ENCODE data around the gene GYS1. TPM values are rescaled to one million over a fixed set of nuclear protein-coding genes. Genes with fewer than 3 reads are reported as not detected.

Gene GYS1
- total RNA-seq, 1 donor from 2014 or later = 69.0 TPM

DNA sequence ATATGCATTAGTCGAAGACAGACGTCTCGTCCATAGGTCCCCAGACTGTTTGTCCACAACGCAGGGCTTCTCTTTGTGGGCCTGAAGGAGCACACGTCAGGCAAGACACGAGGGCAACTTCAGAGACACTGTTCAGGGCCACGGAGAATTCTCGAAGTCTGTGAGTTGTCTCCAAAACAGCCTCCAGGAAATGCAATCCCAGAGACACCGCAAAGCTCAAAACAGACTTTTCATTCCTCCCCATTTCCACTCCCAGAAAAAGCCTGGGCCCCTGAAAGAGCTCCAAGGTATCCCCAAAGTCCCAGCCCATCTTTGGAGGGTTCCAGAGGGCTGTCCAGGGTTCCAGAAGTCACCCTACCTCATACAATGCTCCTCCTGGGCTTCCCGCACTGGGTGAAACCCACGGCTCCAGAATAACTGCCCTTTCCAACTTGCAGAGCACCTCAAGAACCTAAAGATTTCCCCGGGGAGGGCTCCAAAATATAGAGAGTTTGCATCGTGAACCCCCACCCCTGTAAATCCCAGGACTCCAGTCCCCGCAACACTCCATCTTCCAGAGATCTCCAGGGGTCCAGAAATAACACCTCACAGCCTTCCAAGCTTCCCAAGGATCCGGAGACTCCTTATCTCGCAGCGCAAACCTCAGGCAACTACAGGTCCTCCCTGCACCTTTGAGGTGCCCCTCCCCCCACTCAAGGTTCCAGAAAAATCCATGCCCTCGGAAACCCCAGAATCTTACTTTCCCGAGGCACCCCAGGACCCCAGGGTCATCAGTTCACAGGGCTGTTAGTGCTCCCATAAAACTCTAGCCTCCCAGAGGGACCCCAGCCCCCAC, 28.7 kb downstream of the GYS1 start:
- Mint-ChIP-seq H3K36me3 (ENCODE audit: unreplicated experiment) (no peaks in the 10 kb centered on the region), H3K27ac (ENCODE audit: unreplicated experiment) (peak overlapping the region; percentile 83), H3K4me3 (ENCODE audit: unreplicated experiment) (peak overlapping the region; percentile 99), H3K27me3 (ENCODE audit: unreplicated experiment) (peaks cover 18% of the 10 kb centered on the region), H3K4me1 (ENCODE audit: low read depth, unreplicated experiment) (peaks cover 33% of the 10 kb centered on the region), H3K9me3 (ENCODE audit: unreplicated experiment) (peaks cover 17% of the 10 kb centered on the region)
- TF ChIP-seq, protein P1, sequence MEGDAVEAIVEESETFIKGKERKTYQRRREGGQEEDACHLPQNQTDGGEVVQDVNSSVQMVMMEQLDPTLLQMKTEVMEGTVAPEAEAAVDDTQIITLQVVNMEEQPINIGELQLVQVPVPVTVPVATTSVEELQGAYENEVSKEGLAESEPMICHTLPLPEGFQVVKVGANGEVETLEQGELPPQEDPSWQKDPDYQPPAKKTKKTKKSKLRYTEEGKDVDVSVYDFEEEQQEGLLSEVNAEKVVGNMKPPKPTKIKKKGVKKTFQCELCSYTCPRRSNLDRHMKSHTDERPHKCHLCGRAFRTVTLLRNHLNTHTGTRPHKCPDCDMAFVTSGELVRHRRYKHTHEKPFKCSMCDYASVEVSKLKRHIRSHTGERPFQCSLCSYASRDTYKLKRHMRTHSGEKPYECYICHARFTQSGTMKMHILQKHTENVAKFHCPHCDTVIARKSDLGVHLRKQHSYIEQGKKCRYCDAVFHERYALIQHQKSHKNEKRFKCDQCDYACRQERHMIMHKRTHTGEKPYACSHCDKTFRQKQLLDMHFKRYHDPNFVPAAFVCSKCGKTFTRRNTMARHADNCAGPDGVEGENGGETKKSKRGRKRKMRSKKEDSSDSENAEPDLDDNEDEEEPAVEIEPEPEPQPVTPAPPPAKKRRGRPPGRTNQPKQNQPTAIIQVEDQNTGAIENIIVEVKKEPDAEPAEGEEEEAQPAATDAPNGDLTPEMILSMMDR (IDR thresholded peaks at IDR 0.05; ENCODE audit: partially characterized antibody, unreplicated experiment) = no peak
- DNase-seq = no peak

DNA sequence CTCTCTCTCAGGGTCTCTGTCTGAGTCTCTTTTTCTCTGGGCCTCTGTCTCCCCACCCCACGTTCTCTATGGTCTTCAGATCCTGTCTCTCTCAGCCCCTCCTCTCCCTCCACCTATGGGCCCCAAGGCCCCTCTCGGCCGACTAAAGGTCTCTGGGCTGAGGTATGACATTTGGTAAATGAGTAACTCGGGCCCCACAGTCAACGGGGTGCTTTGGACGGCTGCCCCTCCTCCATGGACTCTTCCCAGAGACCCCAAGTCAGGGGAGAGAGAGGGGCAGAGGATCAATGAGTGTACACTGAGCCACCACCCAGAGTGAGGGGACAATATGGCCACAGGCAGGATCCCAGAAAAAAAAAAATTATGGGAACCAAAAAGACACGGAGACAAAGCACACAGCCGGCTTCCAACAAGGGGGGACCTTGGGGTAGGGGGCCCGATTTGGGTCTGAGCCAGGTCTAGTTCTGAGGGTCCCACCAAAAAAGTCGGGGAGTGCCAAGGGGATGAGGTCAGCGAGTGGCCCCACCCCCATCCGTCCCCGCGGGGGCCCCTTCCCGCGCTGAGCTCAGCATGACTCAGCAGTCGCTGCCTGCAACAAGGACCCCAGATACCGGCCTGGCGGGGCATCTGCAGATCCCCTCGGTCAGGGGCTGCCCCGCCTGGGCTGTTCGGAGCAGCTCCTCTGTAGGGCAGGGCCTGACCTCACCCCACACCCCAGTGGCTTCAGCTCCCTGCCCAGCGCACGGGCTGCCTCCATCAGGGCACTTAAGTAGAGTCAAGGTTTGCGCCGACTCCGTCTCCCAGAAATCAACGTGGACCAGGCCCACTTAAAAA, 29.5 kb downstream of the GYS1 start:
- DNase-seq = peak; percentile 59
- Mint-ChIP-seq H3K4me3 (ENCODE audit: unreplicated experiment) (peak overlapping the region; percentile 99), H3K27ac (ENCODE audit: unreplicated experiment) (peak overlapping the region; percentile 80), H3K4me1 (ENCODE audit: low read depth, unreplicated experiment) (peaks cover 33% of the 10 kb centered on the region), H3K27me3 (ENCODE audit: unreplicated experiment) (peaks cover 16% of the 10 kb centered on the region), H3K9me3 (ENCODE audit: unreplicated experiment) (peaks cover 14% of the 10 kb centered on the region), H3K36me3 (ENCODE audit: unreplicated experiment) (no peaks in the 10 kb centered on the region)
- TF ChIP-seq, protein P1 (IDR thresholded peaks at IDR 0.05; ENCODE audit: partially characterized antibody, unreplicated experiment) = no peak

GRCh38 chr19:48962849-48963165, 30.3 kb downstream of the GYS1 start:
- peaks cover 27% of the 10 kb centered on the region for H3K4me1 Mint-ChIP-seq (ENCODE audit: low read depth, unreplicated experiment)
- peaks cover 16% of the 10 kb centered on the region for H3K27me3 Mint-ChIP-seq (ENCODE audit: unreplicated experiment)
- H3K36me3 Mint-ChIP-seq (ENCODE audit: unreplicated experiment) = no peaks in the 10 kb centered on the region
- peaks cover 14% of the 10 kb centered on the region for H3K9me3 Mint-ChIP-seq (ENCODE audit: unreplicated experiment)
- no peak overlapping the region for H3K27ac Mint-ChIP-seq (ENCODE audit: unreplicated experiment)
- H3K4me3 Mint-ChIP-seq (ENCODE audit: unreplicated experiment) = no peak overlapping the region
- DNase-seq = no peak
- TF ChIP-seq, protein P1 (IDR thresholded peaks at IDR 0.05; ENCODE audit: partially characterized antibody, unreplicated experiment) = no peak

- Mint-ChIP-seq H3K36me3 (ENCODE audit: unreplicated experiment) (no peaks in the 10 kb centered on the region), H3K4me1 (ENCODE audit: low read depth, unreplicated experiment) (peaks cover 24% of the 10 kb centered on the region), H3K9me3 (ENCODE audit: unreplicated experiment) (peaks cover 14% of the 10 kb centered on the region), H3K27me3 (ENCODE audit: unreplicated experiment) (peaks cover 16% of the 10 kb centered on the region), H3K4me3 (ENCODE audit: unreplicated experiment) (no peak overlapping the region), H3K27ac (ENCODE audit: unreplicated experiment) (peak overlapping the region; percentile 59)
- peak; percentile 39 for DNase-seq
- TF ChIP-seq, protein P1 (IDR thresholded peaks at IDR 0.05; ENCODE audit: partially characterized antibody, unreplicated experiment) = no peak
Measured at GRCh38 chr19:48962029-48962848, 30.9 kb downstream of the GYS1 start.

All from glutamatergic neuron (in vitro differentiated cells).